ENCODE measurements around the gene VWA5B2. TPM values are rescaled to one million over a fixed set of nuclear protein-coding genes. Genes with fewer than 3 reads are reported as not detected.

Gene VWA5B2
- polyA plus RNA-seq, 4 donors, result 0.80 to 2.5 (median 1.4) TPM

DNA sequence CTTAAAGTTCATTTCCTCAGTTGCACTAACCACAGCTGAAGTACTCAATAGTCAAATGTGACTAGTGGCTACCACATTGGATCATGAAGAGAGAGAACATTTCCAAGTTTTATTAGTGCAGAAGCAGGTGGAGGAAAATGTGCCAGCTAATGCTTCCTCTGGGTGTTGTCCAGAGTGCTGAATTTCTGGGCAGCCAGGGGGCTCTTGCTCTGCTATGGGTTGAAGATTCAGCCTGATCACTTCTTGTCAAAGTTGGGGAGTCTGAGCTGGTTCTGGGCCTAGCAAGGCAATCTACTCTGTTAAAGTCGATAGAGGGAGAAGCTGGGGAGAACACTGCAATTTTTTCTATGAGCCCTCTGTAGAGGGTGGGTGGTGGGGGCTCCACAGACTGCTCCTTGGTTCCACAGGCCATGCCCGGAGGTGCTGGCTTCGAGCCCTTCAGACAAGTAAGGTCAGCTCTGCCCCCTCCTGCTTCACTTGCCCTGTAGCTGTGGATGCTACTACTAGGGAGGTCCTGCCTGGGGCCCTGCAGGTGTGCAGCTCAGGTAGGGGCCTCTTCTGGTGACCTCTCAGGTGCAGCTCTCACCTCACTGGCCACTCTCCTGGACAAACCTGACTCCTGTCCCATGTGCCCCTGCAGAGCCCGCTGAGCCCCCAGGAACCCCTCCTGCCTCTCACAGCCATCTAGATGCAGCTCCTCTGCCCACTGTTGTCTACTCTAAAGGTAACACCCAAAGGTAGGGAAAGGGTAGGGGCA is 11.2 kb downstream of the VWA5B2 start:
- no peak for DNase-seq (ENCODE audit: low read depth in 4 of 4, low spot score in 3 of 4)

GRCh38 chr3:184241141-184241446 is 11.7 kb downstream of the VWA5B2 start:
- DNase-seq (ENCODE audit: low read depth in 4 of 4, low spot score in 3 of 4), result no peak

DNA sequence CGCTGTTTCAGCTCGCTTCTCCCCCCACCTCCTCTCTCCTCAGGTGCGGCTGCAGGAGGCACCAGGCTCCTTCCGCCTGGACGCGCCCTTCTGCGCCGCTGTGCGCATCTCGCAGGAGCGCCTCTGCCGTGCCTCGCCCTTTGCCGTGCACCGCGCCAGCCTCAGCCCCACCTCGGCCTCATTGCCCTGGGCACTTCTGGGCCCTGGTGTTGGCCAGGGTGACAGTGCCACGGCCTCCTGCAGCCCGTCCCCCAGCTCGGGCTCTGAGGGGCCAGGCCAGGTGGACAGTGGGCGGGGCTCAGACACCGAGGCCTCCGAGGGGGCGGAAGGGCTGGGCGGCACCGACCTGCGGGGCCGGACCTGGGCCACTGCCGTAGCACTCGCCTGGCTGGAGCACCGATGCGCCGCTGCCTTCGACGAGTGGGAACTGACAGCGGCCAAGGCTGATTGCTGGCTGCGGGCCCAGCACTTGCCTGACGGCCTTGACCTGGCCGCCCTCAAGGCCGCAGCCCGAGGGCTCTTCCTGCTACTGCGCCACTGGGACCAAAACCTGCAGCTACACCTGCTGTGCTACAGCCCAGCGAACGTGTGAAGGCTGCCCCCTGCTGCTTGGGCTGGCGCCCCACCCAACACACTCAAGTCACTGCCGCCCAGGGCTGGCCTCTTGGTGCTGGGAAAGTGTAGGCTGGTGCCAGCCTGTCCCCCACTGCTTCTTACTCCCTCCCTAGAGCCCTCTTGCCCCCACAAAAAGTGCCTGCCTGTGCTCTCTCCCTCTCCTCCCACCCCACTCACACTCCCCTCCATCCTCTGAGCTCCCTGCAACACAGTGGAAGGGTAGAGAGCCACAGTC is 12.3 kb downstream of the VWA5B2 start:
- DNase-seq (ENCODE audit: low read depth in 4 of 4, low spot score in 3 of 4), result no peak

DNA sequence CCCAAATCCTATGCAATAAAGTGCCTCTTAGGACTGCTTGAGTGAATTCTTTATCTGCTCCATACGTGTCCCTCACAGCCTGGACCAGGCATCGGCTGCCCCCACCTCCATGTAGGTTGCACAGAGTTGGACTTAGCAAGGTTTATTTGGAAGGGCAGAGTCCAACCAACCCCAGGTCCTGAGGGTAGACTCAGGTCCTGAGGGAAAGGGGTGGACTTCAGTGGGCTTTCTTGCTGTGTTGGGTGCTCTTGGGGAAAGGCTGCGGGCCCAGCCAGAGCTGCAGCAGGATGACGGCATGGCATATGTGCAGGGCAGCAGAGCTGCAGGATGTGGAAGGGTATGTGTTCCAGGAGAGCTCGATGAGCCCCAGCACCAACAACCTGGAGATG is 12.9 kb downstream of the VWA5B2 start:
- no peak for DNase-seq (ENCODE audit: low read depth in 4 of 4, low spot score in 3 of 4)

DNA sequence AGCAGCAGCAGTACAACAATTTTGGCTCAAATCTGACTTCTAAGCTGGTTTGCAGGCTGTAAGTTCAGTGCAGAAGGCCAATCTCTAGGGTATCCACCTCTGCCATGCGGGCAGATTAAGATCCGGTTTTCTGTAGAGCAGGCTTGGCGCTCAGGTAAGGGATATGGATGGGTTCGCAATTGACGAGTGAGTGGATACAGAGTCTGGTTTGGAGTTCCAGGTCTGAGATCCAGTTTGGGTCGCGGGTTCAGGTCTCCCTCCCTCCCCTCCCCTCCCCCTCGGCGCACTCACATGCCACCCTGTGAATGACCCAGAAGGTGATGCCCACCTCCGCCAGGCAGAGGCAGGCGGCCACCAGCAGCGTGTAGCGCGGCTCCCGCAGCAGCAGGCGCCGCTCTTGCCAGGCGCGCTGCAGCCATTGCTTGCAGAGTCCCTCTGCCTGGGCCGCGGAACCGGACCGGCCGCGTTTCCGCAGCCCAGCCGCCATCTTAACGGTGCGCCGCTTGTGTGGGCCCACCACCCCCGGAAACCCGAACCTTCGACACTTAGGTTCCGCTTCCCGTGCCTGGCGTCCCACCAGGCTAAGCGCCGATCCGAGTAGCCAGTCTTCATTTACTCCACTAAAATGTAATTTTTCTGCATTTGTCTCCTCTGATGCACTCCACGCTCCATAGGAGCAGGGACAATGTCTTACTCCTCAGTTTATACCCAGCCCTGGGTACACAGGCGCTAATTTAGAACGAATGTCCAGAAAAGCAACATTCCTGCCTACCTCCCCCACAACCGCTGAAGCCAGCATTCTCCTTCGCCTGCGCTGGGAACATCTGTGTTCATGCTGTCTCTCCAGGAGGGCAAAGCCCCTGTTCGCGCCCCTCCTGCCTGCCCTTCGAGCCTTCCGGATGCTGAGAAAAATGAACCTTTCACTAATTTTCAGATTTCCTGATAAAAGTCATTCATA is 19.3 kb downstream of the VWA5B2 start, which contains the start of gene ALG3:
TSS of gene ALG3 (minus strand) at position 509 of the 958 bp plus-strand sequence. CDS start at position 487, 22 bp downstream.
- peak; percentile 73 to 85 (median 75) for DNase-seq (ENCODE audit: low read depth in 4 of 4, low spot score in 3 of 4)

GRCh38 chr3:184249412-184250166 is 20.2 kb downstream of the VWA5B2 start, which contains the start of gene EEF1AKMT4:
TSS of gene EEF1AKMT4 (plus strand) at chr3:184249672. CDS start at chr3:184249695, 23 bp downstream.
- DNase-seq (ENCODE audit: low read depth in 4 of 4, low spot score in 3 of 4), result peak; percentile 83 to 88 (median 85)

- DNase-seq (ENCODE audit: low read depth in 4 of 4, low spot score in 3 of 4), result peak in 3 of 4 donors; percentile 59 to 73 (median 72)
Observed at GRCh38 chr3:184250167-184250828, 20.9 kb downstream of the VWA5B2 start.

- DNase-seq (ENCODE audit: low read depth in 4 of 4, low spot score in 3 of 4), result no peak
Observed at GRCh38 chr3:184255291-184256039, 26.1 kb downstream of the VWA5B2 start.

- no peak for DNase-seq (ENCODE audit: low read depth in 4 of 4, low spot score in 3 of 4)
Observed at GRCh38 chr3:184257083-184257915, 27.9 kb downstream of the VWA5B2 start.

DNA sequence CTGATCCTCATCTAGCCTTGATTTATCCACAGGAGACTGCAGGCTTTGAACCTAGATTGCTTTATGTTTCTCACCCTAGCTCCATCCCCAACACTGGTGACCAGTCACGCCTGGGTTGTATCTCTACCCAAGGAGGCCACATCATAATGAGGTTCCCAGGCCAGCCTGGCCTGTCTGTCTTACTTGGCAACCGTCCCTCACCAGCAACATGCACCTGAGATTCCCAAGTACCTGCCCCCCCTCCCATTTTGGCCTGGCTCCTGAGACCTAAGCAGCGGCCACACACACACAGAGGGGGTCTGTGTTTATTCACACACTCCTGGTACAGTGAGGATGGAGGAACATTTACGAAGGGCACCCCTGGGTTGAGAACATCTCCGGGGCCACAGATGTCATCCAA is 29.5 kb downstream of the VWA5B2 start:
- no peak for DNase-seq (ENCODE audit: low read depth in 4 of 4, low spot score in 3 of 4)

GRCh38 chr3:184259396-184259877 is 30.1 kb downstream of the VWA5B2 start:
- DNase-seq (ENCODE audit: low read depth in 4 of 4, low spot score in 3 of 4), result no peak

- DNase-seq (ENCODE audit: low read depth in 4 of 4, low spot score in 3 of 4), result no peak
Observed at GRCh38 chr3:184259878-184260723, 30.7 kb downstream of the VWA5B2 start.

DNA sequence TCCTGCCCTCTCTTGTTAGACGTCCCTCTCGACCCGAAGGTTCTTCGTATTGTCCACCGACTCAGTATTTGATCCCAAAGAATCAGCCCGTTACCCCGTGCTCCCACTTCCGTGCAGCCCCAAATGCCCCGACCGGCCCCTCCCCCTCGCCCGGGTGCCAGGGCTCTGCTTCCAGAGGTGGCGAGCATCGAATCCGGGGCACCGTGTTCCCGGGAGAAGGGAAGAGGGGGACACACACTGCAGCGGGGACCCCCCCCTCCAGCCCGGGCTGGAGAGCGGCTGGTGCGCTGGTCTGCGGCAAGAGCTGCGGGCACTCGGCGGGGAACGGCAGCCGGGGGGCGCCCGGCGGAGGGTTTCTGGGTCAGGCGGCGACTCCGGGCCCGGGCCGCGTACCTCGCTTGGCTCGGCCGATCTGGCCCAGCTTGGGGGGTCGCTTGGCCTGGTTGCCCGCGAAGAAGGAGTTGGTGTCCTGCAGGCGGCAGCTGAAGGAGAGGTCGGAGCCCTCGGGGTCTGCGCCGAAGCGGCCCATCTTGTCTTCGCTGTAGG is 31.4 kb downstream of the VWA5B2 start:
- no peak for DNase-seq (ENCODE audit: low read depth in 4 of 4, low spot score in 3 of 4)

- DNase-seq (ENCODE audit: low read depth in 4 of 4, low spot score in 3 of 4), result no peak
Observed at GRCh38 chr3:184261270-184261853, 32.0 kb downstream of the VWA5B2 start, which contains the start of gene CAMK2N2. TSS of gene CAMK2N2 (minus strand) at chr3:184261553. CDS start at chr3:184261285, 268 bp downstream.

GRCh38 chr3:184261854-184262763 is 32.7 kb downstream of the VWA5B2 start:
- DNase-seq (ENCODE audit: low read depth in 4 of 4, low spot score in 3 of 4), result no peak
